HEK293T (cell line): Measurements from ENCODE around the gene BUD23.

ENCODE experiments used
- ELF4 ChIP-seq: fragments of 450-650 bp; IDR thresholded peaks from 2 replicates; pipeline ENCODE4 v1.6.1; 2017; ENCODE audit warnings: antibody characterized with exemption
- FOXA1 ChIP-seq: fragments of 450-650 bp; IDR thresholded peaks from 2 replicates; pipeline ENCODE4 v1.6.1; 2016; ENCODE audit warnings: mild to moderate bottlenecking
- FOXK2 ChIP-seq: fragments of 450-650 bp; IDR thresholded peaks from 2 replicates; pipeline ENCODE4 v1.6.1; 2016; ENCODE audit warnings: mild to moderate bottlenecking
- FOXM1 ChIP-seq: fragments of 450-650 bp; IDR thresholded peaks from 2 replicates; pipeline ENCODE4 v1.6.1; 2017; ENCODE audit warnings: mild to moderate bottlenecking, borderline replicate concordance
- NFRKB ChIP-seq: fragments of 450-650 bp; IDR thresholded peaks from 2 replicates; pipeline ENCODE4 v1.6.1; 2016; ENCODE audit warnings: mild to moderate bottlenecking, moderate library complexity
- SP1 ChIP-seq: fragments of 450-650 bp; IDR thresholded peaks from 2 replicates; pipeline ENCODE4 v1.6.1; 2017
- ZNF384 ChIP-seq: fragments of 450-650 bp; IDR thresholded peaks from 2 replicates; pipeline ENCODE4 v1.6.1; 2016

- TF ChIP-seq ELF4, result no peak
- TF ChIP-seq FOXA1, result no peak
- TF ChIP-seq SP1, result no peak
- TF ChIP-seq NFRKB, result no peak
- TF ChIP-seq FOXM1, result no peak
- no peak for TF ChIP-seq FOXK2
- TF ChIP-seq ZNF384, result no peak
Measured at GRCh38 chr7:73649576-73649975, 33.8 kb upstream of the BUD23 start.
